ENCODE measurements around the gene RACGAP1.

DNA sequence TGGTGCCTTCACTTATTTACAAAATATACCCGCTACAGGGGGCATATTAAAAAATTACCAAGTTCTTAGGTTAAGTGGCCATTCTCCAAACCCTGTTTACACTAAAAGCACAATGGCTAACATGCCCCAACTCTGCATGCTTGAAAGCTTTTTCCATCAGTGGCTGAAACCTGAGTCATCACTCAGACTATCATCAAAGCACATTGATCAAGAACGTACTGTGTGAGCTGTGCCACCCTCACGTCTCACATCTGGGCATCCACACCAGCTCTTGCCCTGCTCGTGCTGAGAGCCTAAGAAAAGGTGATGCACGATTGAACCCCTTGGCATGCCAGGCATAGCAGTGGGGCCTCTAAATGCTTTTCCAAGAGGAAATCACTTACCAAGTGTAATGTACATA, 39.3 kb downstream of the RACGAP1 start:
- TF ChIP-seq EZH2 (IDR thresholded peaks at IDR 0.05; ENCODE audit: insufficient read depth, poor library complexity, severe bottlenecking): no peak
- no peak for TF ChIP-seq EZH2phosphoT487 (IDR thresholded peaks at IDR 0.05; ENCODE audit: insufficient read depth, low read depth)

All from GM23248 (cell line).